SK-N-SH treated with all-trans-retinoic acid at 6 μM for 48 hours (cell line): ENCODE measurements around the gene ADK.

ENCODE experiments used
- GLIS3 ChIP-seq: fragments of 250-450 bp; sonication (Bioruptor Pico); IDR thresholded peaks from 2 replicates; pipeline ENCODE4 v1.5.0; 2020; ENCODE audit warnings: mild to moderate bottlenecking, moderate library complexity
- ZFP30 ChIP-seq: fragments of 450-650 bp; formaldehyde crosslinking; IDR thresholded peaks from 2 replicates; pipeline ENCODE4 v1.5.0; 2022; ENCODE audit warnings: mild to moderate bottlenecking, moderate library complexity
- ZNF565 ChIP-seq: fragments of 450-650 bp; formaldehyde crosslinking; conservative IDR thresholded peaks from 2 replicates; pipeline ENCODE4 v1.5.0; 2020; ENCODE audit warnings: low read depth, mild to moderate bottlenecking, moderate library complexity
- TF ChIP-seq, protein P1 (sequence below): fragments of 250-450 bp; sonication (Bioruptor Pico); IDR thresholded peaks from 2 replicates; pipeline ENCODE4 v1.5.1; 2021; ENCODE audit warnings: mild to moderate bottlenecking, moderate library complexity

DNA sequence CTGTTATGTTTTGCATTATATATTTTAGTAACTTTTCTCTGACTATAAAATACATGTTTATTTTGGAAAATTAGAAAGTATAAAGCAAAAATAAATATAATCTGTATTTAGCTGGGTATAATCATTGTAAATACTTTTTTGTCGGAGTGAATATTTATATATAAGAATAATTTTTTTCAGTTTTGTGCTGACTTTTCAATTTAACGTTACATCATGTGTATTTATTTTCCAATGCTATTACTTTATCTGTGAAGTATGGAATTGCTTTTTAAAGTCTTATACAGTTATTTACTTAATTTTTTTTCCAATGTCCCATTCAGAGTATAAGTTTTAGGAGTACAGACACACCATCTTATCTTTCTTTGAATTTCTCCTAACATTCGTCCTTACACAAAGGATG is 15.6 kb upstream of the ADK start:
- no peak for TF ChIP-seq ZNF565
- no peak for TF ChIP-seq ZFP30
- no peak for TF ChIP-seq GLIS3 (CRISPR knock-in tag)
- TF ChIP-seq, protein P1, sequence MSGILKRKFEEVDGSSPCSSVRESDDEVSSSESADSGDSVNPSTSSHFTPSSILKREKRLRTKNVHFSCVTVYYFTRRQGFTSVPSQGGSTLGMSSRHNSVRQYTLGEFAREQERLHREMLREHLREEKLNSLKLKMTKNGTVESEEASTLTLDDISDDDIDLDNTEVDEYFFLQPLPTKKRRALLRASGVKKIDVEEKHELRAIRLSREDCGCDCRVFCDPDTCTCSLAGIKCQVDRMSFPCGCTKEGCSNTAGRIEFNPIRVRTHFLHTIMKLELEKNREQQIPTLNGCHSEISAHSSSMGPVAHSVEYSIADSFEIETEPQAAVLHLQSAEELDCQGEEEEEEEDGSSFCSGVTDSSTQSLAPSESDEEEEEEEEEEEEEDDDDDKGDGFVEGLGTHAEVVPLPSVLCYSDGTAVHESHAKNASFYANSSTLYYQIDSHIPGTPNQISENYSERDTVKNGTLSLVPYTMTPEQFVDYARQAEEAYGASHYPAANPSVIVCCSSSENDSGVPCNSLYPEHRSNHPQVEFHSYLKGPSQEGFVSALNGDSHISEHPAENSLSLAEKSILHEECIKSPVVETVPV (CRISPR knock-in tag) = no peak
